GM12801 (cell line): Measurements from ENCODE around the gene CCDC74A.

Experiments
- CTCF ChIP-seq: IDR thresholded peaks from one replicate; pipeline ENCODE4 v1.5.1; 2011; ENCODE audit warnings: control low read depth; ENCODE audit not compliant: insufficient read length; ENCODE audit errors: extremely low read depth

Gene CCDC74A

GRCh38 chr2:131580187-131580586 lies 52.5 kb downstream of the CCDC74A start:
- no peak for TF ChIP-seq CTCF
